OCI-LY1 (cell line): Measurements from ENCODE around the gene SNX20.

Experiments used
- CTCF ChIP-seq: fragments of 200-600 bp; sonication (generic), shearing (Covaris generic); IDR thresholded peaks from 2 replicates; pipeline ENCODE4 v1.5.1; 2017; ENCODE audit warnings: mild to moderate bottlenecking, antibody characterized with exemption, low read length, moderate library complexity, mixed read lengths
- EZH2 ChIP-seq: fragments of 200-600 bp; sonication (generic), shearing (Covaris generic); IDR thresholded peaks from 2 replicates; pipeline ENCODE4 v1.8.0; 2017; ENCODE audit warnings: borderline replicate concordance, mixed run types, mild to moderate bottlenecking, antibody characterized with exemption, low read length, moderate library complexity, mixed read lengths

- TF ChIP-seq CTCF (no peak), EZH2 (no peak)
Observed at GRCh38 chr16:50651835-50652438, 29.2 kb downstream of the SNX20 start.
